ENCODE results near the gene EPHA4. TPM values are rescaled to one million over a fixed set of nuclear protein-coding genes. Genes with fewer than 3 reads are reported as not detected.

The EPHA4 gene
- total RNA-seq, 2 donors from 2014 or later = 8.0 to 13.8 TPM

DNA sequence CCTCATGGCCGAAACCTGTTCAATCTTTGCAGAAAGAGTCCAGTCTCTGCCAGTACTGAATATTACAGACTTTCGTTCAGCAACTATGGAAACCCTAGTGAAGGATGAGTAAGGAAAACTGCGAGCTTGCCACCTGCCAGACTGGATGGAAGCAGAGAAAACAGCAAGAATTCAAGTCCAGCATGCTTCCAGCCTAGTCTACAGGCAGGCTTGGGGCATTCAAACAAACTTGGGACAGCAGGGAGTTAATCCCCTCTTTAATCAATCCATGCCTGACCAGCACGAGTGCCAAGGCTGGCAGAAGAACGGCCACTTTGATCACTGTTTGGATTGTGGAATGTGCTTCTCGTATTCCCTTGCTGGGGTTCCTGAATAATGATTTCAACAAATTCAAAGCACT is 145.2 kb downstream of the EPHA4 start:
- Mint-ChIP-seq H3K4me1 (no peaks in the 10 kb centered on the region), H3K27ac (no peak overlapping the region), H3K27me3 (no peaks in the 10 kb centered on the region), H3K4me3 (no peak overlapping the region), H3K9me3 (no peaks in the 10 kb centered on the region), H3K36me3 (ENCODE audit: low read depth) (peaks cover 67% of the 10 kb centered on the region)
- ATAC-seq (replicated peaks) = no peak

DNA sequence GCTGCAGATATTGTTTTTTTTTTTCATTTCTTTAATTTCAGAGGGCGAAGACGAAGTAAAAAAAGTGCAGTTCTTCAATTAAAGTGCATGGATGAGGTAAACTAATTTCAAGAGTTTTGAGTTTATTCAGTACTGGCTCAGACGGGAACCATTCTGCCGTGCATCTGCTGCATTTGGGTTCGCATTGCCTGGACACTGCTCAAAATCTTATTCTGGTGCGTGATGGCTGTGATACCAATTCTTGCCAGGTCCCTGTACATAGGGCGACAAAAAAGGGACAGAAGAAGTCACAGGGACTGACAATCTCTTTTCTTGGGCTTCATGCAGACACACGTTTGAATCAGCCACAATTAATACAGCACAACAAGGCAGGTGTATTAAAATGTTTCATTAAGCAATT is 146.2 kb downstream of the EPHA4 start:
- H3K9me3 Mint-ChIP-seq = no peaks in the 10 kb centered on the region
- no peak overlapping the region for H3K4me3 Mint-ChIP-seq
- H3K36me3 Mint-ChIP-seq (ENCODE audit: low read depth) = peaks cover 59% of the 10 kb centered on the region
- H3K4me1 Mint-ChIP-seq = no peaks in the 10 kb centered on the region
- no peaks in the 10 kb centered on the region for H3K27me3 Mint-ChIP-seq
- ATAC-seq (replicated peaks) = no peak
- H3K27ac Mint-ChIP-seq = no peak overlapping the region

GRCh38 chr2:221425353-221425752 is 146.8 kb downstream of the EPHA4 start:
- H3K4me1 Mint-ChIP-seq = peaks cover 3% of the 10 kb centered on the region
- H3K36me3 Mint-ChIP-seq (ENCODE audit: low read depth) = peaks cover 57% of the 10 kb centered on the region
- no peaks in the 10 kb centered on the region for H3K27me3 Mint-ChIP-seq
- H3K9me3 Mint-ChIP-seq = no peaks in the 10 kb centered on the region
- H3K27ac Mint-ChIP-seq = no peak overlapping the region
- no peak for ATAC-seq (replicated peaks)
- no peak overlapping the region for H3K4me3 Mint-ChIP-seq

DNA sequence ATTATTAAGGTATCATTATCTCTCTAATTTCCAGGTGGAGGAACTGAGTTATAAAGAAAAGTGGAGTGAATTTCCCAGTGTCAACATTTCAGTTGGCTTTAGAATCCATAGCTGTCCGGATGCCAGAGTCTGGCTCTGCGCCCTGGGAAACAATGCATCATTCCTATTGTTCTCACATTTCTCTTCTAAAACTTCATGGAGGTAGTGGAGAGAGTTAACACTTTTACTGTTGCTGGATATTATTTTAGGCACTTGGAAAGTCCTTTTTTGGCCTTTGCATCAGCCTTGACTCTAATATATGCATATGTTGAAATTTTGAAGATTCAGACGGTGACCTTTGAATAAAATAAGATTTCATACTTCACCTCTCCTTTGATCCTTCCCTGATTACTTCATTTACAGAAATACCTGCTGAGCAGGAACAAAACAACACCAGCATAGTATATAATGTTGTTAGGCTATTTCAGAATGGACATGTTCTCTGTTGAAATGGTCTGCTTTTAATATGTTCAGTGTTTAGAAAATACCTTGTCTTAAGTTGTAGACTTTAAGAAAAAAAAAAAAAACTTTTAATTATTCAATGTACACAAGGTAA is 148.8 kb downstream of the EPHA4 start:
- no peak for ATAC-seq (replicated peaks)
- no peaks in the 10 kb centered on the region for H3K27me3 Mint-ChIP-seq

GRCh38 chr2:221422516-221423209 is 149.4 kb downstream of the EPHA4 start:
- Mint-ChIP-seq H3K4me1 (peaks cover 11% of the 10 kb centered on the region), H3K36me3 (ENCODE audit: low read depth) (peaks cover 36% of the 10 kb centered on the region), H3K9me3 (no peaks in the 10 kb centered on the region), H3K27ac (no peak overlapping the region), H3K27me3 (no peaks in the 10 kb centered on the region), H3K4me3 (no peak overlapping the region)
- no peak for ATAC-seq (replicated peaks)

More for the DNA sequence above, 148.8 kb downstream of the EPHA4 start:
- Mint-ChIP-seq H3K9me3 (no peaks in the 10 kb centered on the region), H3K36me3 (ENCODE audit: low read depth) (peaks cover 39% of the 10 kb centered on the region), H3K4me3 (no peak overlapping the region), H3K4me1 (peaks cover 11% of the 10 kb centered on the region), H3K27ac (no peak overlapping the region)

- Mint-ChIP-seq H3K9me3 (no peaks in the 10 kb centered on the region), H3K4me3 (peak overlapping the region; percentile 68)
- peak; percentile 24 for ATAC-seq (replicated peaks)
Observed at GRCh38 chr2:221420245-221420644, 151.9 kb downstream of the EPHA4 start.

DNA sequence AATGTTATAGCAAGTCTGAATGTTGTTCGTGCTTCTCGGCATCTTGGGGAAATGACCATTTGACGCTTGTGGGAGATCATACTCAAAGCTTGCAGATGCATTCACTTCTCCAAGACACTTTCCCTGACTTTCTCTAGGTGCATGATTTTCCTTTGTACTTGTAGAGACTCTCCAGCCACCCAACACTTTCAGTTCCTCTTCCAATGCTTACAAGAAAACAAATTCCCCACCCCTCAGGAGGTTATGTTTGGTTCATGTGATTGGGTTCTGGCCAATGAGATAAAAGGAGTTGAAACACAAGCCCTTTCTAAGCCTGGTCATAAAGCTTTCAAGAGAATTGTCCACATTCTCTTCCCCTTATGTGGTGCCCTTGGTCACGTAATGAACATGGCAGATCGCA is 156.3 kb downstream of the EPHA4 start:
- ATAC-seq (replicated peaks) = no peak
- Mint-ChIP-seq H3K4me1 (peaks cover 11% of the 10 kb centered on the region), H3K9me3 (peaks cover 3% of the 10 kb centered on the region)

More at GRCh38 chr2:221420245-221420644, 151.9 kb downstream of the EPHA4 start:
- H3K36me3 Mint-ChIP-seq (ENCODE audit: low read depth) = peaks cover 18% of the 10 kb centered on the region
- peaks cover 11% of the 10 kb centered on the region for H3K4me1 Mint-ChIP-seq
- H3K27ac Mint-ChIP-seq = peak overlapping the region; percentile 84
- H3K27me3 Mint-ChIP-seq = no peaks in the 10 kb centered on the region

DNA sequence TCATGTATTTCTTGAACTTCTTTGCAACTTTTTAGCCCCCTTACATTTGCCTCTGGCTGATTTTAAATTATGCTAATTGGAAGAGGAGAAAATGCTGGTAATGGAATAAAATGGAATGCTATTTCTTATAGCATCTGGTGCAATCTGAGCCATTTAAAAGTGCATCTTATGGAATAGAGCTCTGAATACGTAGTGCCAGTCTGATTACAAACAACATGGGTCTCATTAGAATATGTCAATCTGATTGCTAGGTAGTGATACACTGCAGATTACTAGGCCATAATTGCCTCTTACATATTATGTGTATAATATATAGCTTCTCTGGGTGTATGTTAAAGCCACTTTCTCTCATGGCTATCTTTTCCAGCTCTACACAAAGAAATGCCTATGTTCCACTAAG is 159.1 kb downstream of the EPHA4 start:
- no peak overlapping the region for H3K27ac Mint-ChIP-seq
- no peaks in the 10 kb centered on the region for H3K36me3 Mint-ChIP-seq (ENCODE audit: low read depth)
- H3K9me3 Mint-ChIP-seq = peaks cover 3% of the 10 kb centered on the region
- no peaks in the 10 kb centered on the region for H3K4me1 Mint-ChIP-seq
- no peak for ATAC-seq (replicated peaks)
- no peak overlapping the region for H3K4me3 Mint-ChIP-seq
- H3K27me3 Mint-ChIP-seq = peaks cover 3% of the 10 kb centered on the region

More for the DNA sequence above, 156.3 kb downstream of the EPHA4 start:
- Mint-ChIP-seq H3K36me3 (ENCODE audit: low read depth) (no peaks in the 10 kb centered on the region), H3K4me3 (no peak overlapping the region), H3K27ac (no peak overlapping the region), H3K27me3 (no peaks in the 10 kb centered on the region)

DNA sequence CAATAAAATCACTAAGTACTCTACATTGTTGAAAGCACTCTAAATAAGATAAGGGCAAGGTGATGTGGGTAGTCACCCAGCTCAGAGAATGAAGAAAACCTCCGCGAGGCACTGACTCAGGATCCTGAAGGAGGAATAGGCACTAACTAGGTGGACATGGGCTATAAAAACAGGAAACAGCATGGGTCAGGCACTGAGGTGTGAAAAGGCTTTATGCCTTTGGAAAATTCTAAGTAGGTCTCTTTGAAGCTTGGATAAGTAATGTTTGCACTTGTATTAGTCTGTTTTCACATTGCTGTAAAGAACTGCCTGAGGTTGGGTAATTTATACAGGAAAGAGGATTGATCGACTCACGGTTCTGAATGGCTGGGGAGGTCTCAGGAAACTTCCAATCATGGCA is 161.6 kb downstream of the EPHA4 start:
- H3K4me1 Mint-ChIP-seq = no peaks in the 10 kb centered on the region
- H3K4me3 Mint-ChIP-seq = no peak overlapping the region

GRCh38 chr2:221407765-221408164 is 164.3 kb downstream of the EPHA4 start:
- Mint-ChIP-seq H3K4me3 (no peak overlapping the region), H3K27me3 (peaks cover 5% of the 10 kb centered on the region), H3K4me1 (no peaks in the 10 kb centered on the region), H3K27ac (no peak overlapping the region), H3K9me3 (peaks cover 11% of the 10 kb centered on the region), H3K36me3 (ENCODE audit: low read depth) (no peaks in the 10 kb centered on the region)
- no peak for ATAC-seq (replicated peaks)

More for the DNA sequence above, 161.6 kb downstream of the EPHA4 start:
- H3K36me3 Mint-ChIP-seq (ENCODE audit: low read depth) = no peaks in the 10 kb centered on the region
- H3K27me3 Mint-ChIP-seq = peaks cover 5% of the 10 kb centered on the region
- H3K9me3 Mint-ChIP-seq = peaks cover 11% of the 10 kb centered on the region
- no peak for ATAC-seq (replicated peaks)
- no peak overlapping the region for H3K27ac Mint-ChIP-seq

GRCh38 chr2:221405521-221405920 is 166.6 kb downstream of the EPHA4 start:
- no peak for ATAC-seq (replicated peaks)
- no peak overlapping the region for H3K4me3 Mint-ChIP-seq
- H3K27me3 Mint-ChIP-seq = peaks cover 3% of the 10 kb centered on the region
- H3K4me1 Mint-ChIP-seq = no peaks in the 10 kb centered on the region
- peaks cover 8% of the 10 kb centered on the region for H3K9me3 Mint-ChIP-seq
- no peak overlapping the region for H3K27ac Mint-ChIP-seq
- no peaks in the 10 kb centered on the region for H3K36me3 Mint-ChIP-seq (ENCODE audit: low read depth)

GRCh38 chr2:221402072-221402471 is 170.0 kb downstream of the EPHA4 start:
- Mint-ChIP-seq H3K9me3 (peaks cover 11% of the 10 kb centered on the region), H3K27me3 (peaks cover 3% of the 10 kb centered on the region), H3K4me1 (no peaks in the 10 kb centered on the region), H3K36me3 (ENCODE audit: low read depth) (no peaks in the 10 kb centered on the region), H3K4me3 (no peak overlapping the region), H3K27ac (no peak overlapping the region)
- no peak for ATAC-seq (replicated peaks)

DNA sequence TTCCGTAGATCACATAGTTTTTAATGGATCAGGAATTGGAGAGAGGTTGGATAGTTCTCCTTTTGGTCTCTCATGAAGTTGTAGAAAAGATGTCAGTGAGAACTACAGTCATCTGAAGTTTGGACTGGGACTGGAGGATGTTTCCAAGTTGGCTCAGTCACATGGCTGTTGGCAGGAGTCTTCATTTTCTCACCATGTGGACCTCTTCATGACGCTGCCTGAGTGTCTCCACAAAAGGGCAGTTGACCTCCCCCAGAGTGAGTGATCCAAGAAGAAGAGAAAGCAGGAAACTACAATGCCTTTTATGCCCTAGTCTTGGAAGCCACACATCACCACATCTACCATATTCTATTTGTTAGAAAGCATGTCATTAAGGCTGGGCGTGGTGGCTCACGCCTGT is 171.7 kb downstream of the EPHA4 start:
- no peak overlapping the region for H3K4me3 Mint-ChIP-seq
- H3K27ac Mint-ChIP-seq = no peak overlapping the region
- peaks cover 4% of the 10 kb centered on the region for H3K9me3 Mint-ChIP-seq
- no peak for ATAC-seq (replicated peaks)
- H3K4me1 Mint-ChIP-seq = no peaks in the 10 kb centered on the region
- H3K27me3 Mint-ChIP-seq = no peaks in the 10 kb centered on the region
- H3K36me3 Mint-ChIP-seq (ENCODE audit: low read depth) = no peaks in the 10 kb centered on the region

DNA sequence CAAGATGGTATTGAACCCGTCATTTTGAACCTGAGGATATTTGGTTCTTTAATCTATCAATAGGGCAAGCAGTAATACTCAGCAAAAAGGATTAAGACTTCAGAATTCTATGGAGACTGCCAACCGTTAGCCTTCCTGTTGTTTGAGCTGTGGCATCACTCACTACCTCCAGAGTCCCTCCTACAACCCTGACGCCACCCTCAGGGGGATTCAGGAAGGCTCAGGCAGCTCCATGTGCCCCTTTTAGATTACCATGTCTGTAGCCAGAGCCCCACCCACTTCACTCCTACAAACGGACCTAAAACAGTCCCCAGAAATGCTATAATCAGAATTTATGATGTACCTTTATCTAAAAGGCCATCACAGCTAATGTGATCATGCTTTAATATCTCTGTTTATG is 172.9 kb downstream of the EPHA4 start:
- ATAC-seq (replicated peaks) = no peak
- no peaks in the 10 kb centered on the region for H3K4me1 Mint-ChIP-seq

GRCh38 chr2:221397187-221397586 is 174.9 kb downstream of the EPHA4 start:
- ATAC-seq (replicated peaks) = no peak
- H3K27ac Mint-ChIP-seq = no peak overlapping the region
- no peaks in the 10 kb centered on the region for H3K4me1 Mint-ChIP-seq
- H3K4me3 Mint-ChIP-seq = no peak overlapping the region
- no peaks in the 10 kb centered on the region for H3K36me3 Mint-ChIP-seq (ENCODE audit: low read depth)
- H3K27me3 Mint-ChIP-seq = no peaks in the 10 kb centered on the region
- peaks cover 4% of the 10 kb centered on the region for H3K9me3 Mint-ChIP-seq

More for the DNA sequence above, 172.9 kb downstream of the EPHA4 start:
- H3K36me3 Mint-ChIP-seq (ENCODE audit: low read depth) = no peaks in the 10 kb centered on the region
- peaks cover 4% of the 10 kb centered on the region for H3K9me3 Mint-ChIP-seq
- H3K27me3 Mint-ChIP-seq = no peaks in the 10 kb centered on the region
- no peak overlapping the region for H3K27ac Mint-ChIP-seq
- H3K4me3 Mint-ChIP-seq = no peak overlapping the region

Measured in activated T-helper 17 cell treated with anti-CD3 and anti-CD28 coated beads, Interleukin-2, amount 50 U/mL, for 72 hours (primary cell).